Fibroblast of pulmonary artery (primary cell): ENCODE measurements around the gene XIRP2.

Experiments used
- DNase-seq: peaks from one replicate; pipeline ENCODE4 v3.0.0-alpha.2; 2010; ENCODE audit warnings: low read depth
- H3K4me3 ChIP-seq: replicated peaks from 2 replicates; pipeline ENCODE4 v1.5.1; 2011; ENCODE audit warnings: low read depth, mild to moderate bottlenecking, control low read depth, low read length, moderate library complexity
- TF ChIP-seq, protein P1 (sequence below): IDR thresholded peaks from 2 replicates; pipeline ENCODE4 v1.5.1; 2011; ENCODE audit warnings: mild to moderate bottlenecking, control low read depth, low read length, inconsistent platforms; ENCODE audit errors: missing control alignments

Gene XIRP2

DNA sequence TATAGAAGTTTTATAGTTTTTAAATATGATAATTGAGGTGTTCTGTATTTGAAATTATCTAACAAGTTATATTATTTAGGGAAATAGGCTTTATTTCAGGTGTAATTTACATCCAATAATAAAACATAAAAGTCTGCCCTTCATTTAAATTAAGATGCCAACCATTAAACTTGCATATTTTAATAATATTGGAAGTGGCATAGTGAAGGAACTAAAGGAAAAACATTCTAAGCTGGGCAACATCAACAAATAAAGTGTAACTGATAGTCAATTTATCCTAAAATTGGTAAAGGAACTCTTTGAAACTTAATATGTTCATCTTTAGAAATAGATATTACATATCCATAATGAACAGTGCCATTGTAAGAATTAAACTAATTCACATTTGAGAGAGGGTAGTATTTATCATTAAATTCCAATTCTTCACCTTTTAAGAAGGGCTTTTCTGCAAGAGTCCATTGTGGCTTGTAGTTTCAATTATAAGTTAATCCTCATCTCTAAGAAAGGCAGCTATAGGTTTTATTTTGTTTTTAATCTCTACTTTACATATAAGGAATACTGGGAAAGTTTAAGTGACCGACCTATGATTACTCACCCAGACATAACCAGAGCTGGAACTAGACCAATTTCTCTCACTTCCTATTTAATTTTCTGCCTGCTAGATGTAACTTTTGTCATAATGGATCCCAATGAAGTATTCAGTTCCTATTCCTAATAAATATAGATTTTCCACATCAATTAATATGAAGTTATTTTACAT is 401.6 kb downstream of the XIRP2 start:
- TF ChIP-seq, protein P1, sequence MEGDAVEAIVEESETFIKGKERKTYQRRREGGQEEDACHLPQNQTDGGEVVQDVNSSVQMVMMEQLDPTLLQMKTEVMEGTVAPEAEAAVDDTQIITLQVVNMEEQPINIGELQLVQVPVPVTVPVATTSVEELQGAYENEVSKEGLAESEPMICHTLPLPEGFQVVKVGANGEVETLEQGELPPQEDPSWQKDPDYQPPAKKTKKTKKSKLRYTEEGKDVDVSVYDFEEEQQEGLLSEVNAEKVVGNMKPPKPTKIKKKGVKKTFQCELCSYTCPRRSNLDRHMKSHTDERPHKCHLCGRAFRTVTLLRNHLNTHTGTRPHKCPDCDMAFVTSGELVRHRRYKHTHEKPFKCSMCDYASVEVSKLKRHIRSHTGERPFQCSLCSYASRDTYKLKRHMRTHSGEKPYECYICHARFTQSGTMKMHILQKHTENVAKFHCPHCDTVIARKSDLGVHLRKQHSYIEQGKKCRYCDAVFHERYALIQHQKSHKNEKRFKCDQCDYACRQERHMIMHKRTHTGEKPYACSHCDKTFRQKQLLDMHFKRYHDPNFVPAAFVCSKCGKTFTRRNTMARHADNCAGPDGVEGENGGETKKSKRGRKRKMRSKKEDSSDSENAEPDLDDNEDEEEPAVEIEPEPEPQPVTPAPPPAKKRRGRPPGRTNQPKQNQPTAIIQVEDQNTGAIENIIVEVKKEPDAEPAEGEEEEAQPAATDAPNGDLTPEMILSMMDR, result no peak
- H3K4me3 ChIP-seq, result no peak overlapping the region
- DNase-seq, result no peak

- TF ChIP-seq, protein P1, result peak; percentile 42
- peak within 1 kb of the TSS; percentile 73 for H3K4me3 ChIP-seq
- peak; percentile 92 for DNase-seq
These were observed 404.3 kb downstream of the XIRP2 start, which contains the start of gene B3GALT1 for GRCh38 chr2:167292430-167293171. Gene B3GALT1 (plus strand): TSS chr2:167293001.

GRCh38 chr2:167293172-167293781 is 405.0 kb downstream of the XIRP2 start:
- peak overlapping the region; percentile 53 for H3K4me3 ChIP-seq

GRCh38 chr2:167293943-167294775 is 405.9 kb downstream of the XIRP2 start:
- peak overlapping the region; percentile 53 for H3K4me3 ChIP-seq
- DNase-seq, result peak; percentile 30
- TF ChIP-seq, protein P1, result no peak

More at GRCh38 chr2:167293172-167293781, 405.0 kb downstream of the XIRP2 start:
- TF ChIP-seq, protein P1, result no peak
- DNase-seq, result peak; percentile 28

GRCh38 chr2:167294776-167295140 is 406.5 kb downstream of the XIRP2 start:
- TF ChIP-seq, protein P1, result no peak
- peak; percentile 21 for DNase-seq
- H3K4me3 ChIP-seq, result peak overlapping the region; percentile 53

DNA sequence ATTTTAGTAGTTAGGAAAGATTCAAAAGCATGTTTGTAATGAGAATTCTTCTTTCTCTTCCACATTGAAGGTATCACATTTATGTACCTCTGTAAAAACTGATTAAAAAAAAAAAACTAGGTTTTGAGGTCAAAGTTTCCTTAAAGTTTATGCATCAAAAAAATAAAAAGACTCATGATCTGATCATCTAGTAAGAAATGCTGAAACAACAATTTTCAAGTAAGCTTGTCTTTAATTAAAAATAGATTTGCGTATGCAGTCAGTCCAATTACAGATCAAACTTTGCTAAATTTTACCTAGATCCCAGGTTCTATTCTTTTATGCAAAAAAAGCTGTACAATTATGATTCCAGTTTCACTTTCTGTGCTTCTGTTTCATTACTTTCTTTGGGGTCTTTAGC is 409.0 kb downstream of the XIRP2 start:
- H3K4me3 ChIP-seq, result no peak overlapping the region
- no peak for DNase-seq
- TF ChIP-seq, protein P1, result no peak
